Retina (tissue), 1 donor: Measurements from ENCODE around the gene HOXA13.

Experiments used
- DNase-seq: peaks from one replicate; pipeline ENCODE4 v3.0.0-alpha.2; 2016

Gene HOXA13

GRCh38 chr7:27199849-27200760, at the start of gene HOXA13:
Gene HOXA13, minus strand, starts transcription at chr7:27200091. Its CDS starts 14 bp downstream, at chr7:27200077.
- DNase-seq: peak; percentile 63

DNA sequence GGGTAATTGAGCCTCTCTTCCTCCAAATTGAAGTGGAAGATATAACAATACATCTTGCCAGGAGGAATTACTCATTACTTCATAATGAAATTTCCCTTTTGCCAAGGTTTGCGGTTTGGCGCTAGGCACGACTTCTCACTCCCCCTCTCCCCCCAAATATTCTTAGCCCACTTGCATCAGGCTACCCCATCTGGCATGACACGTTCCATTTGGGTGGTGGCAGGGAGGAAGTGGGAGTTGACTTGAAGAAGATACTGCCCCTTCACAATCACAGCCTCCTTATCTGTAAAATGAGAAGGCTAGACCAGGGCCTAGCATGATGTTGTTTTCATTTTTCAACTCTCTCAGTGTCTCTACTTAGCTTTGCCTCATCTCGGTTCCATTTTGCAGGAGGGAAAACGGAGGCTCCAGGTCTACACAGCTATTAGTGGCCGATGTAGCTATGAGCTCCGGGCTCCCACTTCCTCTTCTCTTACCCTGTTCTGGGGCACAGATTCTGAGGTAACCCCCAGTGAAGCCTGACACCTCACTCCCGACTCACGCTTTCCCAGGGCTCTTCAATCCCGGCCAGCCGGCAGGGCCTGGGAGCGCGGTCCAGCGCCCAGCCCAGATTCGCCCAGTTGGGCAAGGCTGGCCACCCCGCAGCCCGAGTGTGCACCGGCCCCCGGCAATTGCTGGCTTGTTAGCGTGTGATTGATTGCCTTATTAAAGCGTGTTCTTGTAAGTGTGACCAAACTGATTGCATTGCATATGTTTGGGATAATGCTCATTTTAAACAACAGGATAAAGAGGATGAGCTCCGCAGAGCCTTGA, 49.2 kb upstream of the HOXA13 start:
- peak; percentile 51 for DNase-seq

GRCh38 chr7:27248427-27248806, 48.5 kb upstream of the HOXA13 start:
- DNase-seq: no peak

- DNase-seq: no peak
These were observed 47.8 kb upstream of the HOXA13 start for GRCh38 chr7:27247452-27248426.

GRCh38 chr7:27247000-27247399, 47.1 kb upstream of the HOXA13 start:
- peak; percentile 38 for DNase-seq

DNA sequence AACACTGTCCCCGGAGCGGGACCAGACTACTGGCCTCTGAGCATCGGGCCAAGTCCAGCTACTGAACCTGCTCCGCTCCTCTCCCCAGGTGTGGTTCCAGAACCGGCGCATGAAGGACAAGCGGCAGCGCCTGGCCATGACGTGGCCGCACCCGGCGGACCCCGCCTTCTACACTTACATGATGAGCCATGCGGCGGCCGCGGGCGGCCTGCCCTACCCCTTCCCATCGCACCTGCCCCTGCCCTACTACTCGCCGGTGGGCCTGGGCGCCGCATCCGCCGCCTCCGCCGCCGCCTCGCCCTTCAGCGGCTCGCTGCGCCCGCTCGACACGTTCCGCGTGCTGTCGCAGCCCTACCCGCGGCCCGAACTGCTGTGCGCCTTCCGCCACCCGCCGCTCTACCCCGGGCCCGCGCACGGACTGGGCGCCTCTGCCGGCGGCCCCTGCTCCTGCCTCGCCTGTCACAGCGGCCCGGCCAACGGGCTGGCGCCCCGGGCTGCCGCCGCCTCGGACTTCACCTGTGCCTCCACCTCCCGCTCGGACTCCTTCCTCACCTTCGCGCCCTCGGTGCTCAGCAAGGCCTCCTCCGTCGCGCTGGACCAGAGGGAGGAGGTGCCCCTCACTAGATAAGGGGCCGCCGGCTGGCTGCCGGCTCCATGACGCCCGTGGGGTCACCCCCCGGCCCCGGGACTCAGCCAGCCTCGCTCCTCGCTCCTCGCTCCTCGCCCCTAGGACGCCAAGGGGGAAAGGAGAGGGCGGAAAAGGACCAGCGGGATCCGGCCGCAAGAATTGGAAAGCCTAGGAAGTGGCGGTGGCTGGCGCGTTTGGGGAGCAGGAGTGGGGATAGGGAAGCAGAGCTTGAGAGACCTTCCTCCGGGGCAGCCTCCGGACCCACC, 46.2 kb upstream of the HOXA13 start:
- DNase-seq: peak; percentile 70

DNA sequence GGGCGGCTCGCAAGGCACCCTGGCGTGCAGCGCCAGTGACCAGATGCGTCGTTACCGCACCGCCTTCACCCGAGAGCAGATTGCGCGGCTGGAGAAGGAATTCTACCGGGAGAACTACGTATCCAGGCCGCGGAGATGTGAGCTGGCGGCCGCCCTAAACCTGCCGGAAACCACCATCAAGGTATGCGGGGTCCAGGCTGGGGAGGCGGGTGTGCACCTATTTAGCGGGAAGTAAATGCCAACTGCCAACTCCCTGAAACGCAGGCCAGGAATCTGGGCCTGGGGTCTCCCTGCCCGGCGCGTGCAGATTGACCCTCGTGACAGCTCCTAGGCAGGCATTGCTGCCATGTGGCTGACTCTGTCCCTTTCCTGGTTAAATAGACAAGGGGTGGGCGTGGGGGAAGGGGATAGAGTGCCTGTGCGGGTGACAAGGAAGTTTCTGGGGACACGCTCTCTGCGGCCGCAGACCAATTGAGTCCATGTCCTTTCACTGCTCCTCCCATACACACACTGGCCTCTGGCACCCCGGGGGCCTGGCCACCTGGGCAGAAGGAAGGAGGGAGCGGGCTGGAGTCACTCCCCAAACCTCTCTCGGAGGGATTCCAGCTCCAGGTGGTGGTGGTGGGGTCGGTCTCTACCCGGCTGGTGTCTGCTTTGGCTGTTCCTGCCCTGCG, 45.4 kb upstream of the HOXA13 start:
- peak; percentile 71 for DNase-seq

GRCh38 chr7:27244488-27245123, 44.7 kb upstream of the HOXA13 start:
- no peak for DNase-seq

- DNase-seq: peak; percentile 55
These were observed 43.7 kb upstream of the HOXA13 start for GRCh38 chr7:27243340-27244163.

- peak; percentile 72 for DNase-seq
These were observed 42.9 kb upstream of the HOXA13 start, which contains the start of gene EVX1 for GRCh38 chr7:27242555-27243339. Gene EVX1, plus strand, starts transcription at chr7:27242802. Its CDS starts 229 bp downstream, at chr7:27243031.

- DNase-seq: no peak
These were observed 42.3 kb upstream of the HOXA13 start for GRCh38 chr7:27242154-27242553.

DNA sequence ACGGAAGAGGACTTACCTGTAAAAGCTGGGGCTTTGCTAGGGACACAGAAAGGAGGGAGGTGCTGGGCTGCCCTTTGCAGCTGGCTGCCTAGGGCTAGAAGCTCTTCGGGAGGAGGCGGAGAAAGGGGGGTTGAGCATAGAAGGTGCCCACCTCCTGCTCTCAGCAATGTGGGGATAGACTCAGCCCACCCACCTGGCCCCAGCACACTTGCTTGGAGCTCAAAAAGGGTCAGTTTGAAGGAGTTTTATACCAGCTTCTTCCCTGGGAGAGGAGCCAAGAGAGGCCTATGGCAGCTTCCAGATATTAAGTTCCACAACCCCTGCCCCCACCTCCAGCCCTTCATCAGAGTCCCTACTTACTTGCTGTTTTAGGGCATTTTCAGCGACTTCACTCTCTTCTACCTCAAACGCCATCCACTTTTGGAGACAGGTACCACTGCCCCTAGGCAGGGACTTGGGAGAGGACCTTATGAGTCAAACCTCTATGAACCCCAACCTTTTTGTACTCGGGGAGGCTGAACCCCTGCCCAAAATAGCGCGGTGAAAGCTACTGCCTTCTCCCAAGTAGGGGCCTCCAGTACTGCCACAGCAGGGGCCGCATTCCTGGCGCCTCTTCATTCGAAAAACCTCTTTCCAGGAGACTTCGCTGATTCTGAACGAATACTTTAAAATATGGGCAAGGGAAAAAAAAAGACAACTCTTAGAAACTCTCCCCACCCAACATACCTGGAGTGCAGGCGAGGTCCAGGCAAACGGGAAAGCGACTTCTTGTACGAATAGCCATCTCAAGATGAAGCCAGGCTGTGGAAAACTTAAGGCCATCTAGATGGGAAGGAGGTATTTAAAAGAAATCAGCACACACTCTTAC, 41.5 kb upstream of the HOXA13 start:
- DNase-seq: peak; percentile 35

DNA sequence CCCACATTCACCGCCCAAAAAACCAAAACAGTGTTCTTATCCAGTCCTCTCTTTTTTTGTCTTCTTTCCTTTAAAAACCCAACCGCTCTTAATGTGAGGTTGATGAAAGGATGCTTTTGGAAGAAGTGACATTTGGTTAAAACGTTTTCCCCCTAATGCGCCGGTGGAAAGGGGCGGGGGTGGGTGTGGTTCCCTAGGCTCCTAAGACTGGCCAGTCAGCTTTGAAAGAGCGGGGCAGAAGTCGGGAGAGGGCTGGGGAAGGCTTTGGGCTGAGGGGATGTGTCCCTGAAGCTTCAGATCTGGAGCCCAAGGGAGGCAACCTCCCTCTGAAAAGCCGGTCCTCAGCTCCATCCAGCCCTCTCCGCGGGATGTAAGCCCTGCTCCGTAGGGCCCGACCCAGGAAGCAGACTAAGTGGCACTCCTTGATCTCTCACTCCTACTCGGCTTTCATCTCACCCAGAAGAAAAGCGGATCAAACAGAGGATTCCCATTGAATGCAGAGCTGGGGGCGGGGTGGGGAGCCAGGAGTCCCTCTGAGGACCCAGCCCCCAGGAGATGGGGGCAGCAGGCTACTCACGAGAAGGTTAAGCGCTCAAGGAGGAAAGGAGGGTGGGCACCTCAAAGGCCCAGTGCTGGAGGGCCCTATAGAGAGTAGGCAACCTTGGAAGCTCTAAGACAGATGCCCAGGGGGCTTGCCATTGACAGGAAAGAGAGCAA, 40.3 kb upstream of the HOXA13 start:
- DNase-seq: no peak

GRCh38 chr7:27239387-27240014, 39.6 kb upstream of the HOXA13 start:
- peak; percentile 70 for DNase-seq

DNA sequence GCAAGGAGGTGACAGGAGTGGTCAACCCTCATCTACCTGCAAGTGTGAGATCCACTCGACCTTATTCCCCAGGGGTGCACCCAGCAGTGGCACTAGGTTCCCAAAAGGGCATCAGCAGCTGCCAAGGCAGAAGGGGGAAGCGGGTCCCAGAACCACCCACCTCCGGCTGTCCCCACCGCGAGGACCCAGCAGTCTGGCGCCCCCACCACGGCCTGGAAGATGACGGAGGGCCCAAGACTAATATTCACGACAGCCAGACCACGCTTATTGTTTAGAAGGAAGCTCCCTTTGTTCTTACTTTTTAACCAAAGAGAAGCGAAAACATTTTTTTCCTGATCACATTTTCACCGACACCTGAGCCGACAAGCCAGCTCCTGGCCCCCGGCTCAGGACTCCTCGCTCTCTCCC, 39.1 kb upstream of the HOXA13 start:
- DNase-seq: peak; percentile 66

DNA sequence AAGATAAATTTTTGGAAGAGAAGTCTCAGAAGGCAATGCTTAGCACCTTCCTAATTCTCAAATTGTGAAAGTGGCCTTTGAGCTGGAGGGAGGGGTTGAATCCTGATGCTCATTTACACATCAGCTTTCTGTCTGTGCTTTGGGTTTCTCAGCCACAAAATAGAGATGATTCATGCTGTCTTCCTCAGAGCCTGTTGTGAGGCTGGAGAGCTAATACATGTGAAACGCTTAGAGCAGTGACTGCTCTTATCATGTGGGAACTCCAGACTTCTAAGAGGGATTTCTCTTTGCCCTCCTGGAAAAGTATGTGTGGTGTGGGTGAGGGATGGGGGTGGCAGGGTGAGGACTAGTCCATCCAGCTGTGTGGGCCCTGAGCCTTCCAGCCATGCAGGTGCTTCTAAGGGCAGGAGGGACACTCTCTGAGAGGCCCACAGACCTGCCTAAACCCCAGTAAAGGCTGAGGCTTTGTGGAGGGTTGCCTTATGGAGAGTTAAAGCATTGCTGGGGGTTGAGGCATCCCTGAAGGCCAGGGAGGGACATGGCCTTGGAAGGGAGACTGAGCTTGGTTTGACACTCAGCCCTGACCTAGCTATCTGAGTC, 37.9 kb upstream of the HOXA13 start:
- no peak for DNase-seq
